Astrocyte (in vitro differentiated cells and primary cell): ENCODE results near the gene FAM98B.

Experiments used
- EZH2 ChIP-seq: IDR thresholded peaks from 2 replicates; pipeline ENCODE4 v1.6.1; 2012; ENCODE audit warnings: mild to moderate bottlenecking, low read length, inconsistent platforms; ENCODE audit not compliant: insufficient read depth
- TF ChIP-seq, protein P1 (sequence below): IDR thresholded peaks from 2 replicates; pipeline ENCODE4 v1.5.1; 2011; ENCODE audit warnings: low read depth, mild to moderate bottlenecking, inconsistent platforms, low read length, moderate library complexity; ENCODE audit not compliant: insufficient read depth

- TF ChIP-seq, protein P1, sequence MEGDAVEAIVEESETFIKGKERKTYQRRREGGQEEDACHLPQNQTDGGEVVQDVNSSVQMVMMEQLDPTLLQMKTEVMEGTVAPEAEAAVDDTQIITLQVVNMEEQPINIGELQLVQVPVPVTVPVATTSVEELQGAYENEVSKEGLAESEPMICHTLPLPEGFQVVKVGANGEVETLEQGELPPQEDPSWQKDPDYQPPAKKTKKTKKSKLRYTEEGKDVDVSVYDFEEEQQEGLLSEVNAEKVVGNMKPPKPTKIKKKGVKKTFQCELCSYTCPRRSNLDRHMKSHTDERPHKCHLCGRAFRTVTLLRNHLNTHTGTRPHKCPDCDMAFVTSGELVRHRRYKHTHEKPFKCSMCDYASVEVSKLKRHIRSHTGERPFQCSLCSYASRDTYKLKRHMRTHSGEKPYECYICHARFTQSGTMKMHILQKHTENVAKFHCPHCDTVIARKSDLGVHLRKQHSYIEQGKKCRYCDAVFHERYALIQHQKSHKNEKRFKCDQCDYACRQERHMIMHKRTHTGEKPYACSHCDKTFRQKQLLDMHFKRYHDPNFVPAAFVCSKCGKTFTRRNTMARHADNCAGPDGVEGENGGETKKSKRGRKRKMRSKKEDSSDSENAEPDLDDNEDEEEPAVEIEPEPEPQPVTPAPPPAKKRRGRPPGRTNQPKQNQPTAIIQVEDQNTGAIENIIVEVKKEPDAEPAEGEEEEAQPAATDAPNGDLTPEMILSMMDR = no peak
- TF ChIP-seq EZH2 = no peak
Measured at GRCh38 chr15:38530113-38530512, 76.2 kb downstream of the FAM98B start.
